Heart right ventricle (tissue), 16 donors: ENCODE results near the gene MDM2. TPM values are rescaled to one million over a fixed set of nuclear protein-coding genes. Genes with fewer than 3 reads are reported as not detected.
A peak's percentile ranks its signal among the peaks of the same experiment; 100 is the strongest.

ENCODE experiments used
- ATAC-seq, 8 donors: fragments of 200-7000 bp; cut with Tn5 transposase; one replicate each; pipeline ENCODE4 v1.9.1; 2020; ENCODE audit warnings: mild to moderate bottlenecking in 8 of 8, moderate library complexity in 8 of 8, moderate number of reproducible peaks in 1 of 8
- DNase-seq, 2 donors: peaks; one replicate each; pipeline ENCODE4 v3.0.0-alpha.2; 2020
- H3K27ac ChIP-seq, 10 donors: fragments of 200-600 bp; sonication (generic) in 2 of 10; one replicate each; pipeline versions ENCODE4 v1.5.0 to v1.8.0; 2020 to 2022; ENCODE audit warnings: mild to moderate bottlenecking in 3 of 10
- H3K27me3 ChIP-seq, 7 donors: fragments of 200-600 bp; one replicate each; pipeline ENCODE4 v1.8.0; 2021 to 2022; ENCODE audit warnings: mild to moderate bottlenecking in 2 of 7
- H3K36me3 ChIP-seq, 9 donors: fragments of 200-600 bp; sonication (generic) in 1 of 9; one replicate each; pipeline versions ENCODE4 v1.5.0 to v1.8.0; 2020 to 2022; ENCODE audit warnings: mild to moderate bottlenecking in 2 of 9
- H3K4me1 ChIP-seq, 9 donors: fragments of 200-600 bp; sonication (generic) in 1 of 9; one replicate each; pipeline versions ENCODE4 v1.5.0 to v1.8.0; 2020 to 2022; ENCODE audit warnings: mild to moderate bottlenecking in 4 of 9
- H3K4me3 ChIP-seq, 10 donors: fragments of 200-600 bp; sonication (generic) in 2 of 10; one replicate each; pipeline versions ENCODE4 v1.5.0 to v1.8.0; 2020 to 2022; ENCODE audit warnings: mild to moderate bottlenecking in 7 of 10, moderate library complexity in 2 of 10
- H3K9me3 ChIP-seq, 11 donors: fragments of 200-600 bp in 10 of 11; sonication (generic) in 2 of 11; one replicate each; pipeline versions ENCODE4 v1.5.0 to v1.8.0; 2013 to 2022; ENCODE audit warnings: mild to moderate bottlenecking in 2 of 11, control low read depth in 1 of 11, moderate library complexity in 1 of 11
- WGBS, 2 donors: extraction: QIAGEN DNeasy Blood & Tissue Kit; methylation state at CpG; one replicate each; pipeline ENCODE4 v1.1.7; 2013; ENCODE audit warnings: inconsistent platforms in 1 of 2; 5-methylcytosine and 5-hydroxymethylcytosine counted together
- intact Hi-C, 10 donors: fragments of 100-400 bp; cut with DNase I; formaldehyde crosslinking; loops; one replicate each; pipeline versions ENCODE4 v1.11.1 to v1.14.2; 2022
- polyA plus RNA-seq, 2 donors: library from polyadenylated mRNA; stranded (reverse); fragments of 200-250 nt; gene quantifications; one replicate each; pipeline ENCODE4 v1.2.3, GENCODE V29; 2013
- total RNA-seq, 10 donors: library from RNA; stranded (reverse); fragmentation: NEBNext Ultra II Directional in 3 of 10; extraction: Animal tissue kit (Norgen Biotek cat#: 25700) in 3 of 10; gene quantifications; one replicate each; pipeline versions ENCODE4 v1.2.1 to v1.2.4, GENCODE V29; 2021 to 2023
- TF ChIP-seq, protein P1 (sequence below), 9 donors: fragments of 200-600 bp; sonication (generic) in 2 of 9; IDR thresholded peaks; one replicate each; pipeline versions ENCODE4 v1.5.0 to v1.8.0; 2021 to 2022; ENCODE audit warnings: antibody characterized with exemption in 9 of 9, mild to moderate bottlenecking in 5 of 9, moderate library complexity in 1 of 9
- donor health status: Arrhythmogenic right ventricular cardiomyopathy.
- donor health status: ischemic (EF 13 %, LVEDD 7.1; RV severe dilation, severe dysfunction).
- donor health status: healthy with polysubstance abuse.
- donor health status: DM: no; HTN: yes; CAD: no.
- donor health status: DM: no; HTN: no; CAD: no.
- donor health status: ischemic (EF 25% LVEDD 6.9; RV normal size, moderate dysfunction).
- donor health status: ischemic (EF 25% LVEDD 5.7; RV mildly dilated, moderate dysfunction).
- donor health status: healthy.
- donor health status: DM: yes; HTN: yes; CAD: no.
- donor health status: Ischemic cardiomyopathy.
- donor health status: ischemic (EF 35%, LVEDD 5.7; RV mildly dilated, moderate dysfunction).
- donor health status: nonischemic (EF 11% LVEDD 7.7; RV severe dilation, severe dysfunction).
- donor health status: DM: yes; HTN: yes; CAD: no.
- donor health status: PGD.
- donor health status: ischemic (EF 29% LVEDD 5.4; RV normal size, mild dysfunction).
- donor health status: nonischemic (EF 23%, LVEDD 6.1; RV moderate dilation, normal function).

MDM2 gene
- total and polyA plus RNA-seq, 12 donors, result 15.9 to 95.5 (median 47.1) TPM

DNA sequence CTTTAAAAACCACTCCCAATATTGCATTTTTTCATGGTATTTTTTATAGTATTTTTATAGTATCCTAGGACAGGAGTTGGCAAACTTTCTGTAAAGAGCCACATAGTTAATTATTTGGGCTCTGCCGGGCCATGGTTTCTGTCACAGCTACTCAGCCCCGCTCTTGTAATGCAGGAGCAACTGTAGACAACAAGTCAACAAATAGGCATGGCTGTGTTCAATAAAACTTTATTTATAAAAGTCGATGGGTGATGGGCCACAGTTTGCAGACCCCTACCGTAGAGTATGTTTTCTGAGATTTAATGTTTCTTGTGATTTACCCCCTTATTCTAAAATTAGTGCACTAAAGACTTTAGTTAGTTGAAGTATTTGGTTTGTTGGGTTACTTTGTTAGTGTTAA, 25.5 kb downstream of the MDM2 start:
- DNase-seq (no peak), ATAC-seq (no peak)
- H3K4me3 ChIP-seq, result no peak overlapping the region
- no peak overlapping the region for H3K27ac ChIP-seq
- H3K27me3 ChIP-seq, result no peaks in the 10 kb centered on the region
- intact Hi-C loops, result loop anchor here in 1 of 10 donors (10.0 kb wide), 1 partner anchor 421 kb away; no protein-coding TSS in a partner anchor
- no peaks in the 10 kb centered on the region for H3K9me3 ChIP-seq
- peaks cover 0 to 96% (median 49%) of the 10 kb centered on the region in 9 donors for H3K36me3 ChIP-seq
- H3K4me1 ChIP-seq, result peaks cover 0 to 11% (median 0%) of the 10 kb centered on the region in 9 donors
- WGBS, 2 donors, result 98 to 100% methylated on average over 4 of the region's 4 CpGs
- TF ChIP-seq, protein P1, sequence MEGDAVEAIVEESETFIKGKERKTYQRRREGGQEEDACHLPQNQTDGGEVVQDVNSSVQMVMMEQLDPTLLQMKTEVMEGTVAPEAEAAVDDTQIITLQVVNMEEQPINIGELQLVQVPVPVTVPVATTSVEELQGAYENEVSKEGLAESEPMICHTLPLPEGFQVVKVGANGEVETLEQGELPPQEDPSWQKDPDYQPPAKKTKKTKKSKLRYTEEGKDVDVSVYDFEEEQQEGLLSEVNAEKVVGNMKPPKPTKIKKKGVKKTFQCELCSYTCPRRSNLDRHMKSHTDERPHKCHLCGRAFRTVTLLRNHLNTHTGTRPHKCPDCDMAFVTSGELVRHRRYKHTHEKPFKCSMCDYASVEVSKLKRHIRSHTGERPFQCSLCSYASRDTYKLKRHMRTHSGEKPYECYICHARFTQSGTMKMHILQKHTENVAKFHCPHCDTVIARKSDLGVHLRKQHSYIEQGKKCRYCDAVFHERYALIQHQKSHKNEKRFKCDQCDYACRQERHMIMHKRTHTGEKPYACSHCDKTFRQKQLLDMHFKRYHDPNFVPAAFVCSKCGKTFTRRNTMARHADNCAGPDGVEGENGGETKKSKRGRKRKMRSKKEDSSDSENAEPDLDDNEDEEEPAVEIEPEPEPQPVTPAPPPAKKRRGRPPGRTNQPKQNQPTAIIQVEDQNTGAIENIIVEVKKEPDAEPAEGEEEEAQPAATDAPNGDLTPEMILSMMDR (IDR thresholded peaks at IDR 0.05), result no peak

DNA sequence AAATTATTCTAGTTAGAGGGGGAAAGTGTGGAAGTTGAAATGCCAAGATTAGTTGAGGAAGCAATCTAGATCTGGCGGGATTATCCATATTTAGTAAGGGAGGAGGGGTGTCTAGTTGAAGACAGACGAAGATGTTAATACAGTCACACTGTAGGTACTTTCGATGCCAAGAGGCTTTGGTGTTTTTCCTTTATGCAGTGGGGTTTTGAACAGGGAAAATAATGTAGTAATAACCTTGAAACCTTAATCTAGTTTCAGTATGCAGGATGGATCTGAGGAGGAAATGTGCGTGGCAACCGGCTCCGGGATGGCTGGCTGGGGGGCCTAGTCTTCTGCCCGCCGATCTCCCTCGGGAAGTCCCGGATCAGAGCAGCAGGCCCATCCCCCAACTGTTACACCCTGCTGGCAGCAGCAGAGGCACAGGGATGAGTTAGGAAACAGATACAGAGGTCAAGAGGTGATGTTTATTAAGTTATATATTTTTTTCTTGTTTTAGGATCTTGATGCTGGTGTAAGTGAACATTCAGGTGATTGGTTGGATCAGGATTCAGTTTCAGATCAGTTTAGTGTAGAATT, 27.4 kb downstream of the MDM2 start:
- Histone ChIP-seq H3K36me3 (peaks cover 0 to 96% (median 47%) of the 10 kb centered on the region in 9 donors), H3K9me3 (no peaks in the 10 kb centered on the region), H3K27me3 (no peaks in the 10 kb centered on the region), H3K4me3 (no peak overlapping the region), H3K27ac (peak overlapping the region in 1 of 10 donors; percentile 20), H3K4me1 (peaks cover 0 to 11% (median 0%) of the 10 kb centered on the region in 9 donors)
- ATAC-seq (no peak), DNase-seq (no peak)
- TF ChIP-seq, protein P1 (IDR thresholded peaks at IDR 0.05), result no peak
- intact Hi-C loops, result loop anchor here in 1 of 10 donors (10.0 kb wide), 1 partner anchor 419 kb away; no protein-coding TSS in a partner anchor
- 42 to 52% methylated on average over 10 of the region's 10 CpGs for WGBS, 2 donors

DNA sequence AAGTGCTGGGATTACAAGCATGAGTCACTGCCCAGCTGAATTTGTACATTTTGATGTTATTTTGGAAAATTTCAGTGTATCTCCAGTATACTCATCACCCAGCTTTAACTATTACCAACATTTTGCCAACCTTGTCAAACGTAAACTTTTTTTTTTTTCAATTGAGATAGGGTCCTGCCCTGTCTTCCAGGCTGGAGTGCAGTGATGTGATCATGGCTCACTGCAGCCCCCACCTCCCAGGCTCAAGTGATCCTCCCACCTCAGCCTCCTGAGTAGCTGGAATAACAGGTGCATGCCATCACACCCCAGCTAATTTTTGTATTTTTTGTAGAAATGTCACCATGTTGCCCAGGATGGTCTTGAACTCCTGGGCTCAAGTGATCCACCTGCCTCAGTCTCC, 29.2 kb downstream of the MDM2 start:
- Histone ChIP-seq H3K4me3 (no peak overlapping the region), H3K36me3 (peaks cover 0 to 96% (median 56%) of the 10 kb centered on the region in 9 donors), H3K27me3 (no peaks in the 10 kb centered on the region), H3K27ac (no peak overlapping the region), H3K4me1 (peaks cover 0 to 11% (median 0%) of the 10 kb centered on the region in 9 donors), H3K9me3 (no peaks in the 10 kb centered on the region)
- no peak for DNase-seq
- intact Hi-C loops, result loop anchor here in 1 of 10 donors (10.0 kb wide), 1 partner anchor 418 kb away; no protein-coding TSS in a partner anchor
- ATAC-seq, result no peak
- 92 to 98% methylated on average over 1 of the region's 1 CpG for WGBS, 2 donors
- TF ChIP-seq, protein P1 (IDR thresholded peaks at IDR 0.05), result no peak

DNA sequence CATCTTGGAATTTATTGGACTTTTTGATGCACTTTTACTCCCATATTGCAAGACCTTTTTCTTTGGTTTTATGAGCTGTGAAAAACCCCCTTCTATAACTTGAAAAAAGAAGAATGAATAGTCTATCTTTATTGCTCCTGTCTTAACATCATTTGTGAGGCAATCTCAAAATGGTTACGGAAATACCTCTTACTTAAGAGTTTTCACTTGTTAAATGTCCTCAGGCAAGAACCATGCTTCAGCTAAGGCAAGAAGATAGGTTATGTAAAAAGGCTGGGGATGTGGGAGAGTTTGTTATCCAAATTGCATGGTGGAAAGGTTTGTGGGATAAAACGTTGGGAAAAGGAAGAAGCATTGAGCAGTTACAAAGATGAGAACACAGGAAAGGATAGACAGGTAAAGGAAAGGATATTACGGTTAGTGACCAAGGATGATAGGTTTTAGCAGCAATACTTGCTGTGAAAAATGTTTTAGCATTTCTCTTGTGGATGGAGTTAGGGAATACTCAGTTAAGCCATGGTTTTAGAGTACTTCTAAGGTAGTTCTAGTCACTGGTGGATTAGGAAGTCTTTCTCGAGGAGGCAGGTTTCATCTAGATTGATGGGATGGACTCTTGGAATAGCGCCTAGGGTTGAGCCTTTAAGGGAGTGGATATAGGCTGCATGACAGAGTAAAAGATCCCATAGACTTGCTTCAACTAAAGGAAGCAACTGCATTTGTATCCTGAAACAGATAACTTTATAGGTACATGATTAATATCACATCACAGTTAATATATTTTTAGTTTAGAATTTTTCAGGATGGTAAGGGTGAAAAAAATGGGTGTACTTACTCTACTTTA, 30.3 kb downstream of the MDM2 start:
- TF ChIP-seq, protein P1 (IDR thresholded peaks at IDR 0.05), result no peak
- 90 to 91% methylated on average over 5 of the region's 5 CpGs for WGBS, 2 donors
- no peak for ATAC-seq

More for the DNA sequence above, 30.3 kb downstream of the MDM2 start:
- no peaks in the 10 kb centered on the region for H3K27me3 ChIP-seq
- no peak overlapping the region for H3K27ac ChIP-seq
- H3K4me1 ChIP-seq, result peaks cover 0 to 11% (median 0%) of the 10 kb centered on the region in 9 donors
- no peak for DNase-seq
- no peak overlapping the region for H3K4me3 ChIP-seq
- H3K36me3 ChIP-seq, result peaks cover 0 to 100% (median 58%) of the 10 kb centered on the region in 9 donors
- H3K9me3 ChIP-seq, result no peaks in the 10 kb centered on the region
- intact Hi-C loops, result loop anchor here in 1 of 10 donors (10.0 kb wide), 1 partner anchor 417 kb away; no protein-coding TSS in a partner anchor
